HCT116 (cell line): Measurements from ENCODE around the gene ID3. TPM values are rescaled to one million over a fixed set of nuclear protein-coding genes. Genes with fewer than 3 reads are reported as not detected.

ENCODE experiments used
- ATAC-seq: fragments of 200-7000 bp; cut with Tn5 transposase; 2 replicates; pipeline ENCODE4 v1.9.1; 2020; ENCODE audit warnings: mild to moderate bottlenecking, moderate library complexity
- BruUV-seq: library from RNA; stranded (reverse); fragments of 400-500 nt; replicated peaks from 2 replicates; lab custom pipeline; 2021; lab: Mats Ljungman, UMichigan
- CTCF ChIA-PET: fragments of 300-600 bp; sonication (Branson Sonifier 250); formaldehyde crosslinking; loops from one replicate; lab custom pipeline; 2021; ENCODE audit warnings: antibody characterized with exemption; lab: Charles Lee
- POLR2A ChIA-PET: fragments of 300-600, 350-600 bp; sonication (Branson Sonifier 250); formaldehyde crosslinking; loops from one replicate; lab custom pipeline; 2021; ENCODE audit warnings: antibody characterized with exemption; lab: Charles Lee
- RAD21 ChIA-PET, 2 experiments: fragments of 300-600 bp; sonication (Branson Sonifier 250); formaldehyde crosslinking; loops; one replicate each; lab custom pipeline; 2023; ENCODE audit warnings: low total read pairs in 2 of 2; ENCODE audit not compliant: uncharacterized antibody in 2 of 2, unreplicated experiment in 2 of 2, low non-redundant PET in 1 of 2; lab: Charles Lee
- DNase-seq: peaks from one replicate; pipeline ENCODE4 v3.0.0-alpha.2; 2010; ENCODE audit warnings: low read depth, low spot score
- H2AFZ ChIP-seq: fragments of 200-600 bp; shearing (Covaris generic), sonication (generic); 2 replicates; pipeline ENCODE4 v1.6.1; 2017; ENCODE audit warnings: low read depth, mixed run types, mixed read lengths, antibody characterized with exemption, low read length; ENCODE audit not compliant: poor library complexity, severe bottlenecking
- H3K27ac ChIP-seq: 2 replicates; pipeline ENCODE4 v1.5.1; 2012; ENCODE audit warnings: low read depth, low read length
- H3K27me3 ChIP-seq: fragments of 200-600 bp; sonication (generic); 2 replicates; pipeline ENCODE4 v1.6.1; 2016; ENCODE audit warnings: mixed run types, low read length, mixed read lengths; ENCODE audit not compliant: insufficient read depth
- H3K36me3 ChIP-seq, 2 experiments: fragments of 200-500 bp in 1 of 2; fragments of 200-600 bp in 1 of 2; sonication (Bioruptor generic) in 1 of 2; sonication (generic) in 1 of 2; 2 replicates each; pipeline versions ENCODE4 v1.5.1 to v1.6.1; 2014 to 2016; ENCODE audit warnings: low read length in 2 of 2, inconsistent platforms in 1 of 2, mixed read lengths in 1 of 2, mixed run types in 1 of 2; ENCODE audit not compliant: insufficient read depth in 2 of 2, control insufficient read depth in 1 of 2
- H3K4me1 ChIP-seq, 2 experiments: fragments of 200-600 bp in 1 of 2; sonication (generic) in 1 of 2; 2 replicates each; pipeline versions ENCODE4 v1.5.1 to v1.6.1; 2012 to 2017; ENCODE audit warnings: low read length in 2 of 2, inconsistent platforms in 1 of 2, mild to moderate bottlenecking in 1 of 2, mixed read lengths in 1 of 2, mixed run types in 1 of 2, moderate library complexity in 1 of 2; ENCODE audit not compliant: insufficient read depth in 2 of 2, control insufficient read depth in 1 of 2
- H3K4me2 ChIP-seq: fragments of 200-600 bp; sonication (generic); 2 replicates; pipeline ENCODE4 v1.6.1; 2017; ENCODE audit warnings: mixed run types, low read length, mixed read lengths
- H3K4me3 ChIP-seq, 2 experiments: fragments of 200-600 bp in 1 of 2; sonication (generic) in 1 of 2; replicated peaks in 1 of 2; 2 replicates each; pipeline ENCODE4 v1.5.1; 2011 to 2016; ENCODE audit warnings: low read length in 2 of 2, control low read depth in 1 of 2, low read depth in 1 of 2, mild to moderate bottlenecking in 1 of 2, mixed read lengths in 1 of 2, mixed run types in 1 of 2
- H3K79me2 ChIP-seq: fragments of 200-600 bp; sonication (generic); 2 replicates; pipeline ENCODE4 v1.6.1; 2017; ENCODE audit warnings: mild to moderate bottlenecking, mixed run types, low read length, moderate library complexity, mixed read lengths; ENCODE audit not compliant: insufficient read depth
- H3K9ac ChIP-seq: fragments of 200-600 bp; sonication (generic); 2 replicates; pipeline ENCODE4 v1.6.1; 2016; ENCODE audit warnings: low read length, mixed read lengths
- H3K9me2 ChIP-seq: fragments of 200-600 bp; sonication (generic), shearing (Covaris generic); 2 replicates; pipeline ENCODE4 v1.6.1; 2017; ENCODE audit warnings: mixed run types, mild to moderate bottlenecking, moderate library complexity; ENCODE audit not compliant: insufficient read depth
- H3K9me3 ChIP-seq, 2 experiments: fragments of 200-500 bp in 1 of 2; fragments of 200-600 bp in 1 of 2; sonication (Bioruptor generic) in 1 of 2; sonication (generic) in 1 of 2; 2 replicates each; pipeline ENCODE4 v1.6.1; 2014 to 2017; ENCODE audit warnings: low read length in 2 of 2, mixed read lengths in 2 of 2, inconsistent platforms in 1 of 2, low read depth in 1 of 2, mild to moderate bottlenecking in 1 of 2, mixed run types in 1 of 2, moderate library complexity in 1 of 2; ENCODE audit not compliant: control insufficient read depth in 1 of 2, insufficient read depth in 1 of 2
- H4K20me1 ChIP-seq: fragments of 200-600 bp; sonication (generic), shearing (Covaris generic); 2 replicates; pipeline ENCODE4 v1.6.1; 2017; ENCODE audit warnings: mixed run types, mild to moderate bottlenecking, moderate library complexity; ENCODE audit not compliant: insufficient read depth
- CBX3 ChIP-seq: IDR thresholded peaks from 2 replicates; pipeline ENCODE4 v1.6.1; 2012; ENCODE audit warnings: low read depth
- SP1 ChIP-seq: IDR thresholded peaks from 2 replicates; pipeline ENCODE4 v1.6.1; 2012; ENCODE audit warnings: low read depth
- TCF7L2 ChIP-seq: IDR thresholded peaks from 2 replicates; pipeline ENCODE4 v1.7.0; 2011; ENCODE audit warnings: borderline replicate concordance, inconsistent platforms; ENCODE audit not compliant: insufficient read depth, insufficient read length; ENCODE audit errors: extremely low read depth
- YY1 ChIP-seq: IDR thresholded peaks from 2 replicates; pipeline ENCODE4 v1.6.1; 2011; ENCODE audit warnings: low read length, low read depth, moderate library complexity, mild to moderate bottlenecking; ENCODE audit not compliant: insufficient replicate concordance; ENCODE audit errors: extremely low read depth
- ZNF274 ChIP-seq: fragments of 200-500 bp; sonication (Bioruptor generic); IDR thresholded peaks from 2 replicates; pipeline ENCODE4 v1.6.1; 2014; ENCODE audit warnings: mild to moderate bottlenecking, low read depth, low read length, inconsistent platforms
- intact Hi-C: fragments of 100-400 bp; cut with micrococcal nuclease; formaldehyde crosslinking; loops from 2 replicates; pipeline ENCODE4 v1.10.0; 2022
- total RNA-seq: library from RNA; stranded (reverse); gene quantifications from one replicate; pipeline ENCODE4 v1.2.1, GENCODE V29; 2021; ENCODE audit not compliant: unreplicated experiment
- TF ChIP-seq, protein P1 (sequence below), 3 experiments: fragments of 200-600 bp in 1 of 3; sonication (generic) in 1 of 3; IDR thresholded peaks in 2 of 3; conservative IDR thresholded peaks in 1 of 3; 2 replicates each; pipeline ENCODE4 v1.5.1; 2012 to 2017; ENCODE audit warnings: low read depth in 2 of 3, low read length in 2 of 3, antibody characterized with exemption in 1 of 3, borderline replicate concordance in 1 of 3, control low read depth in 1 of 3, mild to moderate bottlenecking in 1 of 3, mixed read lengths in 1 of 3, mixed run types in 1 of 3, moderate library complexity in 1 of 3; ENCODE audit not compliant: insufficient read depth in 1 of 3

Gene ID3
- total RNA-seq, 1 experiment from 2014 or later = 183 TPM

DNA sequence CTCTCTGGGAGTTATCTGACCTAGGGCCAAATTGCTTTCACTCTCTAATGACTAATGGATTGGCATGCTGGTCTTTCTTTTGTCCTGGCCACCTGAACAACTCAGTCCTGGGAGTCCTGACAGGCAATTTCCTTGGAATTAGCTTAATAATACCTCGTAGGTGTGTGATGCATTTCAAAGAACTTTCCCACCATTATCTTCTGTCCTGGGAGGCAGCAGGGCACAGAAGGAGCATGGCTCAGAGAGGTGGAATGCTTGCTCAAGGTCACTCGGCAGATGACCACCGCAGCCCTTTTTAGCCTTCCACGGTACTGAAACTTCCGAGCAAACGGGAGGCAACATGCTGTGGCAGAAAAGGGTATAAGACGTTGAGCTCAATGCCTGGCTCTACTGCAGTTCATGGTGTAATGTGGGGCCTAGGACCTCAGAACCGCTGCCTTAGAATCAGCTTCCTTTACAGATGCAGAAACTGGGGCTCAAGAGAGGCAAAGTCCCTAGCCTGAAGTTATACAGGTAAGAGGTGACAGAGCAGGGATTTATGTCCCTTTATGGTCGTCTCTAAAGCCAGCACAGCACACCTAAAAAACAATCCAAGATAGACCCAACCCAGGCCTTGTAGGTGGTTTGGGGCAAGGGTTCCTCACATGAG is 3.2 kb downstream of the ID3 start:
- Histone ChIP-seq H3K27me3 (no peaks in the 10 kb centered on the region), H3K9ac (peak overlapping the region; percentile 94), H3K4me2 (peak overlapping the region; percentile 85), H3K4me1 (peaks cover 56 to 76% of the 10 kb centered on the region in 2 experiments), H3K9me3 (no peaks in the 10 kb centered on the region), H3K4me3 (peak overlapping the region; percentile 15 to 79), H2AFZ (no peak overlapping the region), H3K79me2 (peaks cover 22% of the 10 kb centered on the region)
- ChIA-PET POLR2A (interaction anchor here (1.0 to 3.1 kb wide), 4 partner anchors 25 to 211 kb away, joined by 3 to 14 read pairs (median 4); partner anchors contain the start of genes E2F2 and HNRNPR), RAD21 (interaction anchor here (2.6 to 2.7 kb wide), 1 partner anchor 81 kb away, joined by 10 to 13 read pairs; no protein-coding TSS in a partner anchor), CTCF (interaction anchor here (0.6 to 5.3 kb wide), 9 partner anchors 9 to 316 kb away, joined by 3 to 34 read pairs (median 5); no protein-coding TSS in a partner anchor)
- BruUV-seq = no TSS peak
- peak; percentile 11 for ATAC-seq
- TF ChIP-seq ZNF274 (no peak), TCF7L2 (peak; percentile 88), CBX3 (no peak), YY1 (peak; percentile 30), SP1 (no peak)
- TF ChIP-seq, protein P1, sequence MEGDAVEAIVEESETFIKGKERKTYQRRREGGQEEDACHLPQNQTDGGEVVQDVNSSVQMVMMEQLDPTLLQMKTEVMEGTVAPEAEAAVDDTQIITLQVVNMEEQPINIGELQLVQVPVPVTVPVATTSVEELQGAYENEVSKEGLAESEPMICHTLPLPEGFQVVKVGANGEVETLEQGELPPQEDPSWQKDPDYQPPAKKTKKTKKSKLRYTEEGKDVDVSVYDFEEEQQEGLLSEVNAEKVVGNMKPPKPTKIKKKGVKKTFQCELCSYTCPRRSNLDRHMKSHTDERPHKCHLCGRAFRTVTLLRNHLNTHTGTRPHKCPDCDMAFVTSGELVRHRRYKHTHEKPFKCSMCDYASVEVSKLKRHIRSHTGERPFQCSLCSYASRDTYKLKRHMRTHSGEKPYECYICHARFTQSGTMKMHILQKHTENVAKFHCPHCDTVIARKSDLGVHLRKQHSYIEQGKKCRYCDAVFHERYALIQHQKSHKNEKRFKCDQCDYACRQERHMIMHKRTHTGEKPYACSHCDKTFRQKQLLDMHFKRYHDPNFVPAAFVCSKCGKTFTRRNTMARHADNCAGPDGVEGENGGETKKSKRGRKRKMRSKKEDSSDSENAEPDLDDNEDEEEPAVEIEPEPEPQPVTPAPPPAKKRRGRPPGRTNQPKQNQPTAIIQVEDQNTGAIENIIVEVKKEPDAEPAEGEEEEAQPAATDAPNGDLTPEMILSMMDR (IDR thresholded peaks at IDR 0.05 in 2 of 3, conservative IDR thresholded peaks at IDR 0.05 in 1 of 3; ENCODE audit: borderline replicate concordance in 1 of 3, insufficient read depth in 1 of 3, low read depth in 2 of 3, low read length in 2 of 3) = no peak
- TF ChIP-seq, all 23 proteins: peak for 2
- Histone ChIP-seq H3K9me2 (no peaks in the 10 kb centered on the region), H3K36me3 (peaks cover 0 to 2% of the 10 kb centered on the region in 2 experiments; a peak in 1 of 4 replicates), H3K27ac (peak overlapping the region; percentile 89), H4K20me1 (no peaks in the 10 kb centered on the region; the same call in 1 of the 2 replicates)
- DNase-seq = peak; percentile 67
- intact Hi-C loops = loop anchor here (2.0 kb wide), 1 partner anchor 81 kb away; no protein-coding TSS in a partner anchor
